Keratinocyte (primary cell): ENCODE data around the gene DPP10.

ENCODE experiments used
- CTCF ChIP-seq, 3 experiments: IDR thresholded peaks in 1 of 3; conservative IDR thresholded peaks in 1 of 3; optimal IDR thresholded peaks in 1 of 3; 2 replicates in 2 of 3; 3 replicates in 1 of 3; pipeline versions ENCODE3 to v1.5.1; 2011; ENCODE audit warnings: low read length in 3 of 3, mild to moderate bottlenecking in 3 of 3, moderate library complexity in 2 of 3, control low read depth in 1 of 3, inconsistent platforms in 1 of 3; ENCODE audit not compliant: insufficient read depth in 2 of 3; ENCODE audit errors: extremely low read depth in 1 of 3
- EZH2 ChIP-seq: IDR thresholded peaks from one replicate; pipeline ENCODE4 v1.6.1; 2012; ENCODE audit warnings: inconsistent platforms, mild to moderate bottlenecking, low read length, moderate library complexity

- TF ChIP-seq EZH2 = no peak
- no peak for TF ChIP-seq CTCF (optimal IDR thresholded peaks at IDR 0.05 in 1 of 3, IDR thresholded peaks at IDR 0.05 in 1 of 3, conservative IDR thresholded peaks at IDR 0.05 in 1 of 3; ENCODE audit: extremely low read depth in 1 of 3, insufficient read depth in 2 of 3, low read length in 3 of 3)
Measured at GRCh38 chr2:114424699-114425098, 17.7 kb upstream of the DPP10 start.
